Spleen (tissue), 11 donors: ENCODE measurements around the gene MC2R. TPM values are rescaled to one million over a fixed set of nuclear protein-coding genes. Genes with fewer than 3 reads are reported as not detected.
"Not testable (repeated sequence)": the region's sequence is repeated elsewhere in the genome, so short reads cannot be mapped to it uniquely, and the experiment has no call there.

Source experiments
- DNase-seq: peaks from one replicate; pipeline ENCODE4 v3.0.0-alpha.2; 2020
- H3K27ac ChIP-seq, 8 donors: fragments of 200-600 bp; sonication (generic) in 7 of 8; 1 replicate in 4 of 8; 2 replicates in 4 of 8; pipeline versions ENCODE4 v1.5.0 to v1.8.0; 2016 to 2021; ENCODE audit warnings: inconsistent platforms in 4 of 8, mild to moderate bottlenecking in 4 of 8, moderate library complexity in 1 of 8
- H3K27me3 ChIP-seq, 7 donors: fragments of 200-600 bp; sonication (generic) in 6 of 7; replicated peaks in 1 of 7; 1 replicate in 4 of 7; 2 replicates in 3 of 7; pipeline versions ENCODE4 v1.5.0 to v1.8.0; 2016 to 2021; ENCODE audit warnings: inconsistent platforms in 3 of 7, mild to moderate bottlenecking in 1 of 7
- H3K36me3 ChIP-seq, 6 donors: fragments of 200-600 bp; sonication (generic) in 5 of 6; 1 replicate in 4 of 6; 2 replicates in 2 of 6; pipeline versions ENCODE4 v1.5.0 to v1.8.0; 2016 to 2021; ENCODE audit warnings: inconsistent platforms in 2 of 6
- H3K4me1 ChIP-seq, 6 donors: fragments of 200-600 bp; sonication (generic) in 5 of 6; 1 replicate in 3 of 6; 2 replicates in 3 of 6; pipeline versions ENCODE4 v1.5.0 to v1.8.0; 2016 to 2021; ENCODE audit warnings: inconsistent platforms in 3 of 6
- H3K4me3 ChIP-seq, 8 donors: fragments of 200-600 bp; sonication (generic) in 7 of 8; 1 replicate in 4 of 8; 2 replicates in 4 of 8; pipeline versions ENCODE4 v1.5.0 to v1.8.0; 2016 to 2021; ENCODE audit warnings: inconsistent platforms in 4 of 8, mild to moderate bottlenecking in 4 of 8, moderate library complexity in 2 of 8
- H3K9me3 ChIP-seq, 8 donors: fragments of 200-600 bp; sonication (generic) in 7 of 8; 1 replicate in 4 of 8; 2 replicates in 4 of 8; pipeline versions ENCODE4 v1.5.0 to v1.8.0; 2016 to 2021; ENCODE audit warnings: inconsistent platforms in 4 of 8
- CTCF ChIP-seq, 11 experiments: fragments of 200-600 bp in 7 of 11; fragments of 450-650 bp in 4 of 11; sonication (generic) in 4 of 11; IDR thresholded peaks in 8 of 11; conservative IDR thresholded peaks in 3 of 11; 1 replicate in 7 of 11; 2 replicates in 4 of 11; pipeline versions ENCODE4 v1.4.0 to v1.8.0; 2016 to 2021; ENCODE audit warnings: antibody characterized with exemption in 11 of 11, inconsistent platforms in 4 of 11, mild to moderate bottlenecking in 1 of 11
- POLR2A ChIP-seq, 3 donors: fragments of 450-650 bp; IDR thresholded peaks; one replicate each; pipeline ENCODE4 v1.5.1; 2017; ENCODE audit warnings: antibody characterized with exemption in 3 of 3, mild to moderate bottlenecking in 1 of 3
- POLR2AphosphoS5 ChIP-seq, 3 donors: sonication (generic); formaldehyde crosslinking; IDR thresholded peaks; one replicate each; pipeline ENCODE4 v1.5.1; 2017; ENCODE audit warnings: antibody characterized with exemption in 3 of 3
- WGBS, 5 donors: extraction: QIAGEN DNeasy Blood & Tissue Kit in 3 of 5; methylation state at CpG; one replicate each; pipeline versions ENCODE4 v1.1.5 to v1.1.7; 2013 to 2018; 5-methylcytosine and 5-hydroxymethylcytosine counted together
- intact Hi-C: fragments of 100-400 bp; cut with DNase I; formaldehyde crosslinking; loops from one replicate; pipeline ENCODE4 v1.15.0; 2023; ENCODE audit warnings: low total_unique reads
- polyA plus RNA-seq, 3 donors: library from polyadenylated mRNA; stranded (reverse); fragments of 200-250 nt; gene quantifications; one replicate each; pipeline ENCODE4 v1.2.1, GENCODE V29; 2013
- total RNA-seq, 7 donors: library from RNA; depleted of rRNA in 3 of 7; stranded (reverse); fragments of >200 nt in 3 of 7; fragmentation: NEBNext Ultra II Directional in 4 of 7; extraction: Animal tissue kit (Norgen Biotek cat#: 25700) in 4 of 7; gene quantifications; one replicate each; pipeline versions ENCODE4 v1.1.0 to v1.2.1, GENCODE V29; 2016 to 2021
- donor health status: healthy with polysubstance abuse.
- donor health status: DM: no; HTN: no; CAD: no; lungs with moderate emphysema.
- donor health status: DM: no; HTN: no; CAD: no.
- donor health status: Bipolar disorder and iron deficiency.
- donor health status: healthy.
- donor health status: DM: no; HTN: no; CAD: no.
- donor health status: DM: yes; HTN: yes; CAD: no.

MC2R gene
- total and polyA plus RNA-seq, 10 donors = not detected

- intact Hi-C loops = no loop called here
- Histone ChIP-seq H3K36me3 (no peaks in the 10 kb centered on the region), H3K4me3 (no peak overlapping the region), H3K4me1 (peaks cover 0 to 4% (median 0%) of the 10 kb centered on the region in 6 donors), H3K27ac (no peak overlapping the region), H3K9me3 (no peaks in the 10 kb centered on the region), H3K27me3 (peaks cover 0 to 65% (median 15%) of the 10 kb centered on the region in 7 donors)
- 81 to 89% (median 84%) methylated on average over 10 to 14 of the region's 14 CpGs for WGBS, 5 donors
- TF ChIP-seq CTCF (IDR thresholded peaks at IDR 0.05 in 8 of 11, conservative IDR thresholded peaks at IDR 0.05 in 3 of 11) (no peak), POLR2A (IDR thresholded peaks at IDR 0.05) (no peak), POLR2AphosphoS5 (IDR thresholded peaks at IDR 0.05) (no peak)
- DNase-seq = no peak
Measured at GRCh38 chr18:13872373-13872772, 43.0 kb downstream of the MC2R start.

- no peak for DNase-seq
- TF ChIP-seq CTCF (IDR thresholded peaks at IDR 0.05 in 8 of 11, conservative IDR thresholded peaks at IDR 0.05 in 3 of 11) (no peak), POLR2A (IDR thresholded peaks at IDR 0.05) (no peak), POLR2AphosphoS5 (IDR thresholded peaks at IDR 0.05) (no peak)
- H3K9me3 ChIP-seq = no peaks in the 10 kb centered on the region
- no peak overlapping the region for H3K4me3 ChIP-seq
- H3K4me1 ChIP-seq = peaks cover 0 to 4% (median 0%) of the 10 kb centered on the region in 6 donors
- intact Hi-C loops = no loop called here
- H3K27ac ChIP-seq = no peak overlapping the region
- no peaks in the 10 kb centered on the region for H3K36me3 ChIP-seq
- 50 to 63% (median 55%) methylated on average over 12 to 13 of the region's 13 CpGs for WGBS, 5 donors
- H3K27me3 ChIP-seq = peaks cover 0 to 72% (median 15%) of the 10 kb centered on the region in 7 donors
Measured at GRCh38 chr18:13871701-13872100, 43.6 kb downstream of the MC2R start.

- Histone ChIP-seq H3K9me3 (no peaks in the 10 kb centered on the region), H3K36me3 (no peaks in the 10 kb centered on the region), H3K4me3 (no peak overlapping the region), H3K4me1 (peaks cover 0 to 4% (median 0%) of the 10 kb centered on the region in 6 donors), H3K27ac (no peak overlapping the region), H3K27me3 (peaks cover 0 to 84% (median 15%) of the 10 kb centered on the region in 7 donors)
- intact Hi-C loops = no loop called here
- DNase-seq = no peak
- WGBS, 5 donors = 4 to 6% (median 5%) methylated on average over 39 to 51 of the region's 51 CpGs
- TF ChIP-seq POLR2A (IDR thresholded peaks at IDR 0.05) = no peak
- TF ChIP-seq POLR2AphosphoS5 (IDR thresholded peaks at IDR 0.05) = no peak
- TF ChIP-seq CTCF (IDR thresholded peaks at IDR 0.05 in 8 of 11, conservative IDR thresholded peaks at IDR 0.05 in 3 of 11) = no peak
Measured at GRCh38 chr18:13868501-13869271, 46.6 kb downstream of the MC2R start.

- H3K27me3 ChIP-seq = peaks cover 0 to 44% (median 0%) of the 10 kb centered on the region in 7 donors
- DNase-seq, H3K4me3 ChIP-seq, H3K36me3 ChIP-seq, H3K27ac ChIP-seq, intact Hi-C loops, H3K4me1 ChIP-seq: not testable (repeated sequence)
- peaks cover 0 to 14% (median 7%) of the 10 kb centered on the region in 8 donors for H3K9me3 ChIP-seq
- 45 to 63% (median 57%) methylated on average over 6 to 7 of the region's 7 CpGs for WGBS, 5 donors
Measured at GRCh38 chr18:13862898-13863297, 52.4 kb downstream of the MC2R start.
